CD14-positive monocyte (primary cell): ENCODE results near the gene SLC9A9. TPM values are rescaled to one million over a fixed set of nuclear protein-coding genes. Genes with fewer than 3 reads are reported as not detected.

ENCODE experiments used
- DNase-seq, 3 donors: peaks; one replicate each; pipeline ENCODE4 v3.0.0-alpha.2; 2011 to 2022
- H2AFZ ChIP-seq: 2 replicates; pipeline ENCODE4 v1.6.0; 2012; ENCODE audit warnings: mild to moderate bottlenecking, low read depth, low read length, inconsistent platforms; ENCODE audit not compliant: insufficient read depth, poor library complexity, severe bottlenecking
- H3K27ac ChIP-seq, 2 donors: 1 replicate in 1 of 2; 2 replicates in 1 of 2; pipeline ENCODE4 v1.5.1; 2012 to 2013; ENCODE audit warnings: low read length in 2 of 2, control low read depth in 1 of 2, inconsistent platforms in 1 of 2, low read depth in 1 of 2, mild to moderate bottlenecking in 1 of 2
- H3K27me3 ChIP-seq, 2 donors: one replicate each; pipeline versions ENCODE4 v1.6.0 to v1.6.1; 2011 to 2013; ENCODE audit warnings: low read length in 2 of 2; ENCODE audit not compliant: control insufficient read depth in 2 of 2, insufficient read depth in 2 of 2
- H3K36me3 ChIP-seq, 2 donors: replicated peaks in 1 of 2; 1 replicate in 1 of 2; 2 replicates in 1 of 2; pipeline versions ENCODE4 v1.5.1 to v1.6.1; 2012 to 2013; ENCODE audit warnings: low read length in 2 of 2, control low read depth in 1 of 2, inconsistent platforms in 1 of 2, mild to moderate bottlenecking in 1 of 2; ENCODE audit not compliant: insufficient read depth in 2 of 2, control insufficient read depth in 1 of 2
- H3K4me1 ChIP-seq, 2 donors: 1 replicate in 1 of 2; 2 replicates in 1 of 2; pipeline versions ENCODE4 v1.5.1 to v1.6.1; 2012 to 2013; ENCODE audit warnings: low read length in 2 of 2, control low read depth in 1 of 2, inconsistent platforms in 1 of 2, mild to moderate bottlenecking in 1 of 2, moderate library complexity in 1 of 2; ENCODE audit not compliant: insufficient read depth in 2 of 2, control insufficient read depth in 1 of 2
- H3K4me2 ChIP-seq: replicated peaks from 2 replicates; pipeline ENCODE3; 2012; ENCODE audit warnings: low read length, moderate library complexity, mild to moderate bottlenecking; ENCODE audit not compliant: poor library complexity, severe bottlenecking; ENCODE audit errors: extremely low read depth
- H3K4me3 ChIP-seq, 3 experiments: fragments of 200-600 bp in 1 of 3; sonication (generic) in 1 of 3; replicated peaks in 1 of 3; 1 replicate in 2 of 3; 2 replicates in 1 of 3; pipeline ENCODE4 v1.5.1; 2011 to 2013; ENCODE audit warnings: low read length in 3 of 3, mild to moderate bottlenecking in 3 of 3, control low read depth in 2 of 3, low read depth in 2 of 3, inconsistent platforms in 1 of 3, moderate library complexity in 1 of 3
- H3K79me2 ChIP-seq: 2 replicates; pipeline ENCODE4 v1.6.0; 2012; ENCODE audit warnings: mild to moderate bottlenecking, control low read depth, inconsistent platforms, low read length, moderate library complexity; ENCODE audit not compliant: insufficient read depth
- H3K9ac ChIP-seq: 2 replicates; pipeline ENCODE4 v1.6.0; 2017; ENCODE audit warnings: low read length, mild to moderate bottlenecking; ENCODE audit not compliant: insufficient read depth, poor library complexity, severe bottlenecking
- H3K9me3 ChIP-seq, 2 donors: replicated peaks in 1 of 2; 1 replicate in 1 of 2; 2 replicates in 1 of 2; pipeline versions ENCODE4 v1.5.1 to v1.6.1; 2012 to 2013; ENCODE audit warnings: low read length in 2 of 2, control low read depth in 1 of 2; ENCODE audit not compliant: control insufficient read depth in 1 of 2, insufficient read depth in 1 of 2
- H4K20me1 ChIP-seq: 2 replicates; pipeline ENCODE4 v1.6.0; 2012; ENCODE audit warnings: mild to moderate bottlenecking, low read length, control low read depth, moderate library complexity; ENCODE audit not compliant: insufficient read depth
- H3K27ac Mint-ChIP-seq, 7 donors: one replicate each; pipeline ENCODE4 v1.8.0; 2020; ENCODE audit warnings: mild to moderate bottlenecking in 7 of 7, mixed read lengths in 7 of 7, moderate library complexity in 6 of 7, inconsistent platforms in 2 of 7
- H3K27me3 Mint-ChIP-seq, 3 donors: one replicate each; pipeline ENCODE4 v1.8.0; 2021 to 2022; ENCODE audit warnings: low read depth in 3 of 3, mild to moderate bottlenecking in 3 of 3, mixed read lengths in 3 of 3, moderate library complexity in 3 of 3, inconsistent platforms in 1 of 3
- H3K36me3 Mint-ChIP-seq, 2 donors: one replicate each; pipeline ENCODE4 v1.8.0; 2020; ENCODE audit warnings: mixed read lengths in 2 of 2, inconsistent platforms in 1 of 2, mild to moderate bottlenecking in 1 of 2
- H3K4me1 Mint-ChIP-seq: one replicate; pipeline ENCODE4 v1.8.0; 2020; ENCODE audit warnings: mild to moderate bottlenecking, mixed read lengths
- H3K4me3 Mint-ChIP-seq, 2 donors: one replicate each; pipeline ENCODE4 v1.8.0; 2020; ENCODE audit warnings: mild to moderate bottlenecking in 2 of 2, mixed read lengths in 2 of 2, moderate library complexity in 1 of 2
- H3K9me3 Mint-ChIP-seq, 7 donors: one replicate each; pipeline ENCODE4 v1.8.0; 2020 to 2022; ENCODE audit warnings: mixed read lengths in 7 of 7, mild to moderate bottlenecking in 6 of 7, moderate library complexity in 6 of 7, inconsistent platforms in 2 of 7
- WGBS: methylation state at CpG from one replicate; pipeline ENCODE4 v1.1.5; 2013; ENCODE audit warnings: missing lambda C conversion rate; ENCODE audit not compliant: insufficient coverage; 5-methylcytosine and 5-hydroxymethylcytosine counted together
- intact Hi-C, 2 donors: fragments of 100-400 bp; cut with micrococcal nuclease; formaldehyde crosslinking; loops; one replicate each; pipeline versions ENCODE4 v1.15.0 to v1.15.1; 2023
- polyA plus RNA-seq, 3 donors: library from polyadenylated mRNA; depleted of rRNA in 1 of 3; unstranded in 2 of 3; stranded (reverse) in 1 of 3; fragments of 300-500 nt in 2 of 3; fragments of >200 nt in 1 of 3; fragmentation: Illumina TruSeq in 2 of 3; gene quantifications; 1 replicate in 2 of 3; 2 replicates in 1 of 3; pipeline ENCODE4 v1.2.3, GENCODE V29; 2012 to 2021
- TF ChIP-seq, protein P1 (sequence below): fragments of 200-600 bp; IDR thresholded peaks from one replicate; pipeline ENCODE4 v1.8.0; 2022; ENCODE audit warnings: antibody characterized with exemption, mild to moderate bottlenecking

SLC9A9 gene
- polyA plus RNA-seq, 3 donors = 14.1 to 32.8 (median 27.0) TPM

DNA sequence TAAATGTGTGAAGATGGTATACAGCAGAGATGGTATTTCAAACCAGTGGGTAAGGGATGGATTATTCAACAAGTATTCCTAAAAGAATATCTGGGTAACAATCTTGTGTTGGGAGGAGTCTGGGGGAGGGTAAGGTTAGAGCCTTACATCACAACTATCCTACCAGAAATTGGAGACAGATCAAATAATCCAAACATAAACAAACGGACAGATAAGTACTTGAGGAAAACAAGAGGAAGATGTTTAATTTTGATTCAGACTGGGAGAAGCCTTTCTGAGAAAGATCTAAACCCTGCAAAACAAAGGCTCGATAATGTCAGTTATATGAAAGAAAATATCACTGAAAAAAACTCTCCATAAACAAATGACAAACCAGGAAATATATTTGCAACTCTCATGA is 77.9 kb downstream of the SLC9A9 start:
- Histone ChIP-seq H3K36me3 (no peaks in the 10 kb centered on the region), H4K20me1 (peaks cover 18% of the 10 kb centered on the region), H3K4me3 (no peak overlapping the region), H3K27ac (no peak overlapping the region), H3K9me3 (no peaks in the 10 kb centered on the region), H3K4me1 (no peaks in the 10 kb centered on the region), H3K27me3 (no peaks in the 10 kb centered on the region), H3K79me2 (no peaks in the 10 kb centered on the region), H3K4me2 (no peak overlapping the region), H2AFZ (no peak overlapping the region), H3K9ac (no peak overlapping the region)
- WGBS = no CpG with 5 or more reads among the region's 2 CpGs
- TF ChIP-seq, protein P1, sequence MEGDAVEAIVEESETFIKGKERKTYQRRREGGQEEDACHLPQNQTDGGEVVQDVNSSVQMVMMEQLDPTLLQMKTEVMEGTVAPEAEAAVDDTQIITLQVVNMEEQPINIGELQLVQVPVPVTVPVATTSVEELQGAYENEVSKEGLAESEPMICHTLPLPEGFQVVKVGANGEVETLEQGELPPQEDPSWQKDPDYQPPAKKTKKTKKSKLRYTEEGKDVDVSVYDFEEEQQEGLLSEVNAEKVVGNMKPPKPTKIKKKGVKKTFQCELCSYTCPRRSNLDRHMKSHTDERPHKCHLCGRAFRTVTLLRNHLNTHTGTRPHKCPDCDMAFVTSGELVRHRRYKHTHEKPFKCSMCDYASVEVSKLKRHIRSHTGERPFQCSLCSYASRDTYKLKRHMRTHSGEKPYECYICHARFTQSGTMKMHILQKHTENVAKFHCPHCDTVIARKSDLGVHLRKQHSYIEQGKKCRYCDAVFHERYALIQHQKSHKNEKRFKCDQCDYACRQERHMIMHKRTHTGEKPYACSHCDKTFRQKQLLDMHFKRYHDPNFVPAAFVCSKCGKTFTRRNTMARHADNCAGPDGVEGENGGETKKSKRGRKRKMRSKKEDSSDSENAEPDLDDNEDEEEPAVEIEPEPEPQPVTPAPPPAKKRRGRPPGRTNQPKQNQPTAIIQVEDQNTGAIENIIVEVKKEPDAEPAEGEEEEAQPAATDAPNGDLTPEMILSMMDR = no peak
- Mint-ChIP-seq H3K27ac (no peak overlapping the region), H3K9me3 (no peaks in the 10 kb centered on the region), H3K4me1 (peaks cover 2% of the 10 kb centered on the region), H3K36me3 (peaks cover 11 to 20% of the 10 kb centered on the region in 2 donors), H3K27me3 (no peaks in the 10 kb centered on the region), H3K4me3 (no peak overlapping the region)
- DNase-seq = no peak
- intact Hi-C loops = no loop called here

DNA sequence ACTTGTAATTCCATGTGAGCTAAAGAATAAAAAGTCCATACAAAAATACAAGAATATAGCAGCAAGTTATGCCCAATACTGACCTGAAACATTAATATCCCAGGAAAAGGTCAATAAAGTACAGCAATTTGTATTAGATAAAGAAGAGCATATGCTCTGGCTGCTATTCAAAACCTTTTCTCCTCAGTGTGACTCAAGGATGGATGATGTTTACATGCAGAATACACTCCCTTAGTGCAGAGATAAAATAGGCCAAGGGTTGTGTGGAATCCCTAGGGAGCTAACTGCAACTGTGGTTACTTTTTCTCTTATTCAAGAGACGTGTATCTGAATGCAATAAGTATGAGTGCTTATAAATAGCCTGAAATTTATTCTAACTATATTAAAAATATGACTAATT is 78.7 kb downstream of the SLC9A9 start:
- Histone ChIP-seq H3K4me3 (no peak overlapping the region), H3K36me3 (no peaks in the 10 kb centered on the region), H3K9me3 (no peaks in the 10 kb centered on the region), H3K27me3 (no peaks in the 10 kb centered on the region), H3K79me2 (no peaks in the 10 kb centered on the region), H2AFZ (no peak overlapping the region), H3K27ac (no peak overlapping the region), H3K4me2 (no peak overlapping the region), H4K20me1 (peaks cover 18% of the 10 kb centered on the region), H3K4me1 (no peaks in the 10 kb centered on the region), H3K9ac (no peak overlapping the region)
- Mint-ChIP-seq H3K27me3 (no peaks in the 10 kb centered on the region), H3K27ac (no peak overlapping the region), H3K36me3 (peaks cover 11 to 20% of the 10 kb centered on the region in 2 donors), H3K9me3 (no peaks in the 10 kb centered on the region), H3K4me1 (no peaks in the 10 kb centered on the region), H3K4me3 (no peak overlapping the region)
- DNase-seq = no peak
- intact Hi-C loops = no loop called here
- WGBS = no CpG with 5 or more reads among the region's 1 CpG
- TF ChIP-seq, protein P1 = no peak
